ENCODE measurements around the gene EXD1.
"Not testable (repeated sequence)": the region's sequence is repeated elsewhere in the genome, so short reads cannot be mapped to it uniquely, and the experiment has no call there.

EXD1 gene

GRCh38 chr15:41139619-41140018, 90.9 kb downstream of the EXD1 start:
- DNase-seq (ENCODE audit: low spot score) = no peak

GRCh38 chr15:41139112-41139511, 91.4 kb downstream of the EXD1 start:
- not testable (repeated sequence) for DNase-seq (ENCODE audit: low spot score)

- not testable (repeated sequence) for DNase-seq (ENCODE audit: low spot score)
Observed at GRCh38 chr15:41135580-41135979, 95.0 kb downstream of the EXD1 start.

- DNase-seq (ENCODE audit: low spot score) = no peak
Observed at GRCh38 chr15:41133454-41133853, 97.1 kb downstream of the EXD1 start.
